ENCODE data around the gene ABCD3.

Gene ABCD3

DNA sequence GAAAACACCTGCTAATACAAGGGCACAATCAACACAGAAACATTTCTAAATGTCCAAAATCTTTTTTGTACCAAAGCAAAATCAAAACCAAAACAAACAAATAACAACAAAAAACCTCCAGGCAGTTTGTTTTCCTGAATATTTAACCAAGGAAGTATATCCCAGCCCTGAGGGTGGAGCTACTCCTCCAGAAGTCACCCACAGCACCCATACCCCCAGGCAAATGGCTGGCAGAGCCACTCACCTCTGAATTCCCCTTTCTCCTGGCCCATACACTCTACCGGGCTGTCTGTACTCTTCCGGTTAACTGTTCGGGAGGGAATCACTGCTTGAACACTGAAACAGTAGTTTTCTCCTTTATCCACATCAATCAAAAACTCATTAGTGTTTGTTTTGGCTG, 113.9 kb downstream of the ABCD3 start:
- H3K36me3 ChIP-seq (ENCODE audit: control insufficient read depth, insufficient read depth, low read length): no peaks in the 10 kb centered on the region
- WGBS, 2 experiments: 69 to 88% methylated on average over 3 of the region's 3 CpGs
- no peak overlapping the region for H3K4me3 ChIP-seq (ENCODE audit: insufficient read depth, low read depth, low read length)
- no peak overlapping the region for H3K27ac ChIP-seq (ENCODE audit: insufficient read depth, low read depth, low read length, poor library complexity, severe bottlenecking)
- H3K27me3 ChIP-seq (ENCODE audit: control insufficient read depth, insufficient read depth, low read length, poor library complexity, severe bottlenecking): no peaks in the 10 kb centered on the region
- no peaks in the 10 kb centered on the region for H3K4me1 ChIP-seq (ENCODE audit: control insufficient read depth, insufficient read depth, low read length)
- H3K9me3 ChIP-seq (ENCODE audit: control insufficient read depth, low read length): no peaks in the 10 kb centered on the region

DNA sequence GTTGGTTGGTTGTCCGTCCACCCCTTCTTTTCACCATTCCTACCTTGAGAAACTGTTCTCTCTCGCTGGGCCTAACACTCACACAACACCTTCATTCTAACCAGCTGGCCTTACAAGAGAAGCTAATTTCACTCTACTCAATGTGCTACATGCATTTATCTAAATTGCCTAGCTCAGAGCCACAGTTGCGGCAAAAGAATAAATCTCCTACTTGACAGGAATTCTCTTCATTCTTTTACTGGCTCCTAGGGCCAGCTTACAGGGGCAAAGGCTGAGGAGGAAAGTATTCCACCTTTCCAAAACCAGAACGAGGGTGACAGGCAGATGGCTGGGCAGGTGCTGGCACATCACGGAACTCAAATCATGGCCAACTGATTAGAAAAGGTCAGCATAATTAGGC, 116.9 kb downstream of the ABCD3 start:
- H3K4me1 ChIP-seq (ENCODE audit: control insufficient read depth, insufficient read depth, low read length): peaks cover 4% of the 10 kb centered on the region
- H3K9me3 ChIP-seq (ENCODE audit: control insufficient read depth, low read length): no peaks in the 10 kb centered on the region
- 92 to 95% methylated on average over 5 of the region's 5 CpGs for WGBS, 2 experiments
- no peaks in the 10 kb centered on the region for H3K36me3 ChIP-seq (ENCODE audit: control insufficient read depth, insufficient read depth, low read length)
- H3K27ac ChIP-seq (ENCODE audit: insufficient read depth, low read depth, low read length, poor library complexity, severe bottlenecking): no peak overlapping the region
- peaks cover 10% of the 10 kb centered on the region for H3K27me3 ChIP-seq (ENCODE audit: control insufficient read depth, insufficient read depth, low read length, poor library complexity, severe bottlenecking)
- H3K4me3 ChIP-seq (ENCODE audit: insufficient read depth, low read depth, low read length): no peak overlapping the region

DNA sequence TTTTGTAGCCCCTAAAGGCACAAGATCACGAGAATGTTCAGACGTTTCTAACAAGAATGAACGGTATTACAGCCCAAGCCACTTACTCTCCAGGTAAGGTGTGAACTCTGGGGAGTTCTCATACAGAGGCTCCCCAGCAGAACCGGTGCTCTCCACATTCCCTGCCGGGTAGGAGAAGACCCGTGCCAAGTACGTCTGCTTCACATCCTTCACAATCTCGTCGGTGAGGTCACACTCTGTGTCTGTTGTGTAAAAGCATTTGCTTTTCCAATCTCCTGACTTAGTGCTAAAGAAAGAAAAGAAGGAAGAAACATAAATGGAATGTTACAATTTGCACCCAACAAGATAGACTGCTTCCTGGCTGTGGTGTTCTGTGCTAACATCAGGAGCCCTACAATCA, 117.7 kb downstream of the ABCD3 start:
- H3K4me1 ChIP-seq (ENCODE audit: control insufficient read depth, insufficient read depth, low read length): peaks cover 4% of the 10 kb centered on the region
- H3K36me3 ChIP-seq (ENCODE audit: control insufficient read depth, insufficient read depth, low read length): no peaks in the 10 kb centered on the region
- no peaks in the 10 kb centered on the region for H3K9me3 ChIP-seq (ENCODE audit: control insufficient read depth, low read length)
- peaks cover 17% of the 10 kb centered on the region for H3K27me3 ChIP-seq (ENCODE audit: control insufficient read depth, insufficient read depth, low read length, poor library complexity, severe bottlenecking)
- no peak overlapping the region for H3K4me3 ChIP-seq (ENCODE audit: insufficient read depth, low read depth, low read length)
- H3K27ac ChIP-seq (ENCODE audit: insufficient read depth, low read depth, low read length, poor library complexity, severe bottlenecking): no peak overlapping the region
- 93 to 97% methylated on average over 9 of the region's 9 CpGs for WGBS, 2 experiments

DNA sequence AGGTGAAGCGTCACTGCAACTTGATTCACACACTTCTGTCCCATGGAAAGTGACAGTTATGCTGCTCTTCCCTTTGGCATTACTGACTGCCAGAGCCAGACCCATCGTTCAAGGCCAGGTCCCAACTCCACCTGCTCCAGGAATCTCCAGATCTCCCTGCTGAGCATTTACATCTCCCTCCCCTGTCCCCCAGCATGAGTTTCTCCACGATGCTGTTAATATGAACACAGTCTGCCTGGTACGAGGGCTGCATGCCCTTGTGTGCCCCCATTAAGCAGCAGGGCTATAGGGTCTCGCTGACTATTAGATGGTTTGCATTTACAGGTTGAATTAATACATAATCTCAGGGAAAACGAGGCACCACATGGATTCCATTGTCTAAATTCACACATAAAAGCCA, 119.1 kb downstream of the ABCD3 start:
- H3K27ac ChIP-seq (ENCODE audit: insufficient read depth, low read depth, low read length, poor library complexity, severe bottlenecking): no peak overlapping the region

DNA sequence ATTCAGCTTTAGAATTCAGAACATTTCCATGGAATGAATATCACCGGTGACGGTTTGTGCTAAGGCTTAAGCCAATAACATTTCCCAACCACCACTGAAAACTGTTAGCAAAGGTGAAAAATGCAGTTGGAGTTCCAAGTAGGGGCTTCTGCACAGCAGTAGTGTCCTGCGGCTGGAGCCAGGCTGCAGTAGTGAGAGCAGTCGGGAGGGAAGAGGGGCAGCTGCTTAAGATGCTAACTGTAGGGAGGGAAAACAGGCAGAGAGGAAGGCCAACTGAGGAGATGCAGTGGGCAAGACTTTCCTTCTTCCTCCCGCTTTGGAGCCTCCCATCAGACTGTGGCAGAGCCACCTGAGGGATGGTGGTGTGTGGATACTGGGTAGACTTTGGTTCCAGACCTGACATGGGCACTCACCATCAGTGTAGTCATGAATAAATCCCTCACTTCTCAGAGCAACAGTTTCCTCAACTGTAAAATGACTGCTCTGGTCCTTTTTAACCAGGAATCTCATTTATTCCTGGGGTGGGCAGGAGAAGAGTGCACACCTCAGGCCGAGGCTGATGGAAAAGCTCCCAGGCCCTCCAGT, 120.1 kb downstream of the ABCD3 start:
- peaks cover 13% of the 10 kb centered on the region for H3K4me1 ChIP-seq (ENCODE audit: control insufficient read depth, insufficient read depth, low read length)
- H3K4me3 ChIP-seq (ENCODE audit: insufficient read depth, low read depth, low read length): no peak overlapping the region
- WGBS, 2 experiments: 57 to 58% methylated on average over 6 of the region's 6 CpGs

More for the DNA sequence above, 119.1 kb downstream of the ABCD3 start:
- Histone ChIP-seq H3K36me3 (ENCODE audit: control insufficient read depth, insufficient read depth, low read length) (no peaks in the 10 kb centered on the region), H3K27me3 (ENCODE audit: control insufficient read depth, insufficient read depth, low read length, poor library complexity, severe bottlenecking) (peaks cover 31% of the 10 kb centered on the region), H3K4me1 (ENCODE audit: control insufficient read depth, insufficient read depth, low read length) (peaks cover 5% of the 10 kb centered on the region), H3K9me3 (ENCODE audit: control insufficient read depth, low read length) (no peaks in the 10 kb centered on the region), H3K4me3 (ENCODE audit: insufficient read depth, low read depth, low read length) (no peak overlapping the region)
- 80 to 85% methylated on average over 6 of the region's 6 CpGs for WGBS, 2 experiments

DNA sequence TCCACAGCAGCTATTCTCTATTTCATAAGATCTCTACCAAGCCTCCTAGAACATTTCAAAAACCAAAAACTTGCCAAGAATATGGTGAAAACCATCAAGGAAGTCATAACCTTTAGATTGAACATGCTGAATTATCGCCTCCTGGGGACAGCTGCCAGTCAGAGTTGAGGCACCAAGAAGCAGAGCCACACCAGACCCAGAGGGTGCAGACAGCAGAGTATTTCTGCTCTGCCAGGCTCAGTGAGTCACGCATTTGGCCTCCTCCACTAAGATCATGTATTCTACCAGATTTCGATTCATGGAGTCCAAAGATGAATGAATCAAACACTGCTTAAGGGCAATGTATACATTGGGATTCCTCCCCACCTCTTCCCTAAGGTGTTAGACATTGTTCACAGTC, 121.3 kb downstream of the ABCD3 start:
- WGBS, 2 experiments: 93 to 95% methylated on average over 3 of the region's 3 CpGs
- H3K4me1 ChIP-seq (ENCODE audit: control insufficient read depth, insufficient read depth, low read length): peaks cover 13% of the 10 kb centered on the region
- H3K27ac ChIP-seq (ENCODE audit: insufficient read depth, low read depth, low read length, poor library complexity, severe bottlenecking): no peak overlapping the region
- H3K36me3 ChIP-seq (ENCODE audit: control insufficient read depth, insufficient read depth, low read length): no peaks in the 10 kb centered on the region
- no peak overlapping the region for H3K4me3 ChIP-seq (ENCODE audit: insufficient read depth, low read depth, low read length)
- H3K9me3 ChIP-seq (ENCODE audit: control insufficient read depth, low read length): no peaks in the 10 kb centered on the region
- H3K27me3 ChIP-seq (ENCODE audit: control insufficient read depth, insufficient read depth, low read length, poor library complexity, severe bottlenecking): peaks cover 54% of the 10 kb centered on the region

More for the DNA sequence above, 120.1 kb downstream of the ABCD3 start:
- no peaks in the 10 kb centered on the region for H3K9me3 ChIP-seq (ENCODE audit: control insufficient read depth, low read length)
- no peak overlapping the region for H3K27ac ChIP-seq (ENCODE audit: insufficient read depth, low read depth, low read length, poor library complexity, severe bottlenecking)
- H3K27me3 ChIP-seq (ENCODE audit: control insufficient read depth, insufficient read depth, low read length, poor library complexity, severe bottlenecking): peaks cover 42% of the 10 kb centered on the region
- no peaks in the 10 kb centered on the region for H3K36me3 ChIP-seq (ENCODE audit: control insufficient read depth, insufficient read depth, low read length)

DNA sequence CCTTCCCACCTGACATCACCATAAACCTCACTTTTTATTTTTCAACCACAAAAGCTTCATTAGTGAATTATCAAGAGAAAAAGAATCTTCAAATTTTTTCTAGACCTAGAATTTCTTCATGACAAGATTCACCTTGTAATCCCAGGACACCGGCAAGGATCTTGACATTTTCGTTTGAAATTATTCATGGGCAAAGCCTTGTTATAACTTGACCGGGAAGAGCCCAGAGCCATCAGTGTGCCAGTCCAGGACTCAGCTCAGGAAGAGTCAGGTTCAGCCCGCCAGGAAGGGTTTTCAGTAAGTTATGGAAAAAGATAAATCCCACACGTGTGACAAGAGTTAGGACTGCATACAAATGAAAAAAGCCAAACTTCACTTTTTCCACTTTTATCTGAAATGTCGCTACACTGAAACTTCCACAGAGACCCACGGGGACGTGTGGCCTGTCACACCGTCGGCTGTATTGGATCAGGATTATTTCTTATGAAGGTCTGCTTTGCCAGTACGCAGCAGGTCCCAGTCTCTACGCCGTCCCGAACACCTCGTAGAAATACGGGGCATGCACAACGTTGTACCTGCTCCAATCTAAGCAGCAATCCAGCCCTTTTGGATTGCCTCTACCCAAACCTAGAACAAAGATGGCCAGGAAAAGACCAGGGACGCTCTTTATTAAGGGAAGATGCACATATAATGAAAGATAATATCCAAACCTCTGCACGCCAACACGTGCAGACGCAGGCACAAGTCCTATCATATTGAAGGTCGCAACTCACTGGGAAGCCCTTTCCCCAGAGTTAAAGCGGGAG, 122.5 kb downstream of the ABCD3 start:
- 23% methylated on average over 23 of the region's 23 CpGs for WGBS, 2 experiments
- Histone ChIP-seq H3K27me3 (ENCODE audit: control insufficient read depth, insufficient read depth, low read length, poor library complexity, severe bottlenecking) (peaks cover 58% of the 10 kb centered on the region), H3K4me1 (ENCODE audit: control insufficient read depth, insufficient read depth, low read length) (peaks cover 13% of the 10 kb centered on the region), H3K36me3 (ENCODE audit: control insufficient read depth, insufficient read depth, low read length) (no peaks in the 10 kb centered on the region), H3K4me3 (ENCODE audit: insufficient read depth, low read depth, low read length) (peak overlapping the region; percentile 70), H3K9me3 (ENCODE audit: control insufficient read depth, low read length) (no peaks in the 10 kb centered on the region), H3K27ac (ENCODE audit: insufficient read depth, low read depth, low read length, poor library complexity, severe bottlenecking) (no peak overlapping the region)

DNA sequence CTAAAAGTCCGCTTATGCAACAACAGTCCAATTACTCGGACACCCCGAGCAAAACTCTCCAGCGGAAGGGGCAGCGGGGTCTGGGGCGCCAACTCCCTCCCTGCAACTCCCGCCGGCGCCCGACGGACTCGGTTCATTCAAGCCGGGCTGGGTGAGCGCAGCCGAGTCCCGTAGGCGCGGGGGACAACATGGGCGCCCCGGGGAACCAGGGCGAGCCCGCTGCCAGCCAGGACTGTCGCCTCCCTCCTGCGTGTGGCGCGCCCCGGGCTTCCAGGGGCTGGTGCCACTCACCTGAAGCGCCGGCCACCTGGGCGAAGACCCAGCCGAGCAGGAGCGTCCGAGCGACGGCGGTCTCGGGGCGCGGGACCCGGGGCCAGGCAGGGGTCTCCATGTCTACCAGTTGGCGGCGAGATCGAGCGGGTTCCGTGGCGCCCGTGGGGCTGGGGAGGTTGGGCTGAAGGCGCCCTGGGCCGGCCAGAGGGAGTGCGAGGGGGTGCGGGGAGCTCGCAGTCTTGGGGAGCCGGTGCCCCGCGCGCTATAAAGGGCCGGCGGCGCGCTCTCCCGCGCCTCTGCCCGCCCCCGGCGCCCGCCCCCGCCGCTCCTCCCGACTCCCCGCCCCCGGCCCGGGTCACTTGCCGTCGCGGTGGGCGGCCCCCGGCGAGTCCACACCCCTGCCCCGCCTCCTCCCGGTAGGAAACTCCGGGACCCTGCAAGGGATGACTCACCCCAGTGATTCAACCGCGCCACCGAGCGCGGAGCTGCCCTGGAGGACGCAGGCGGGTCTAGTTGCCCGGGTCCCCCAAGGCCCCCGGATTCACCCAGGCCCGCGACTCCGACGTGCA, 123.3 kb downstream of the ABCD3 start, which contains the start of gene F3:
Gene F3, minus strand, starts transcription at position 514 of the 842 bp plus-strand sequence. Its CDS starts 123 bp downstream, at position 391.
- Histone ChIP-seq H3K36me3 (ENCODE audit: control insufficient read depth, insufficient read depth, low read length) (no peaks in the 10 kb centered on the region), H3K9me3 (ENCODE audit: control insufficient read depth, low read length) (no peaks in the 10 kb centered on the region), H3K4me3 (ENCODE audit: insufficient read depth, low read depth, low read length) (peak within 1 kb of the TSS; percentile 70), H3K27ac (ENCODE audit: insufficient read depth, low read depth, low read length, poor library complexity, severe bottlenecking) (no peak within 1 kb of the TSS), H3K27me3 (ENCODE audit: control insufficient read depth, insufficient read depth, low read length, poor library complexity, severe bottlenecking) (peaks cover 58% of the 10 kb centered on the region), H3K4me1 (ENCODE audit: control insufficient read depth, insufficient read depth, low read length) (peaks cover 13% of the 10 kb centered on the region)
- 0 to 1% methylated on average over 94 of the region's 94 CpGs for WGBS, 2 experiments

DNA sequence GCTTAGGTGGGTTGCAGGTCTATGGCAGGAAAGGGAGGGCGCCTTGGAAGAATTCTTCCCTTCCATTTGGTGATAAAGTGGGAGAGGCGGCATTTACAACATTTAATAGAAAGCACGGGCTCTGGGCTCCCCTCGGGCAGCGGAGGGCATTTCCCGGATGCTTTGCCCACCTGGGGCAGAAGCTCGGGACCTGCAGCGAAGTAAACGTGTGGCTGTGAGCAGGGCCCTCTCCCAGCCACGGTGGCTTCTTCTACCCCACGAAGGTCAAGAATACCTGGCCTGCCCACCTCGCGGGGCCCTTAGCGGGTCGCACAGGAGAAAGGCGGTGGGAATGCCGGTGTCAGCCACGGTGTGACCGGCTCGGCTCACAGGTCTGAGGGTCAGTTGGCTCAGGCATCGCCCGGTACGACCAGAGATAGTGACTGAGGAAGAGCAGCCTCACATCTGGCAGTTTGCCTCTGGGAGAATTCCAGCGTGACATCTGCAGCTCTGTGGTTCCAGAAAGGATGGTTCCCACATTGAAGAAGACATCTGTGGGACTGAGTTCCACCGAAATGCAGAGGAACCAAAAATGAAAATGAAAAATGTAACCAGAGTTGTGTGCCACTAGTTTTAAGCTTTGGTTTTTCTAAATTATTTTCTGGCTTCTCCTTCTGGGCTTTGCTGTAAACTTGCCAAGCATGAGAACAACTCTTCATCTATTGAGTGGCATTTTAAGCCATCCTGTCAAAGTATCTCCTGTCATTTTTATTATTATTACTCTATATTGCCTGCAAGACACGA, 124.1 kb downstream of the ABCD3 start:
- 2 to 3% methylated on average over 24 to 26 of the region's 26 CpGs for WGBS, 2 experiments
- H3K36me3 ChIP-seq (ENCODE audit: control insufficient read depth, insufficient read depth, low read length): no peaks in the 10 kb centered on the region
- peak overlapping the region; percentile 70 for H3K4me3 ChIP-seq (ENCODE audit: insufficient read depth, low read depth, low read length)
- H3K9me3 ChIP-seq (ENCODE audit: control insufficient read depth, low read length): no peaks in the 10 kb centered on the region
- peaks cover 58% of the 10 kb centered on the region for H3K27me3 ChIP-seq (ENCODE audit: control insufficient read depth, insufficient read depth, low read length, poor library complexity, severe bottlenecking)
- H3K4me1 ChIP-seq (ENCODE audit: control insufficient read depth, insufficient read depth, low read length): peaks cover 13% of the 10 kb centered on the region
- no peak overlapping the region for H3K27ac ChIP-seq (ENCODE audit: insufficient read depth, low read depth, low read length, poor library complexity, severe bottlenecking)
